D721Med (cell line): Measurements from ENCODE around the gene DMAC1.

Experiments
- DNase-seq: peaks from one replicate; pipeline ENCODE4 v3.0.0; 2011; ENCODE audit warnings: low spot score; ENCODE audit not compliant: insufficient read length
- FAIRE-seq: peaks from 2 replicates; lab custom pipeline; 2011; peaks lifted over from hg19 to GRCh38; lab: Jason Lieb, UNC
- CTCF ChIP-seq: IDR thresholded peaks from 2 replicates; pipeline ENCODE4 v1.5.1; 2012; ENCODE audit warnings: mild to moderate bottlenecking, control low read depth; ENCODE audit not compliant: insufficient read depth; ENCODE audit errors: missing control alignments

The DMAC1 gene

GRCh38 chr9:7785813-7786212, 13.8 kb downstream of the DMAC1 start:
- no peak for DNase-seq
- no peak for TF ChIP-seq CTCF
- no peak for FAIRE-seq

- FAIRE-seq (no peak), DNase-seq (no peak)
- TF ChIP-seq CTCF: no peak
Measured at GRCh38 chr9:7784472-7784871, 15.1 kb downstream of the DMAC1 start.

GRCh38 chr9:7783635-7784063, 15.9 kb downstream of the DMAC1 start:
- no peak for DNase-seq
- TF ChIP-seq CTCF: no peak
- no peak for FAIRE-seq

- no peak for FAIRE-seq
- TF ChIP-seq CTCF: no peak
- DNase-seq: no peak
Measured at GRCh38 chr9:7782400-7783120, 17.0 kb downstream of the DMAC1 start.

- no peak for TF ChIP-seq CTCF
- peak; percentile 90 for FAIRE-seq
- no peak for DNase-seq
Measured at GRCh38 chr9:7780261-7780988, 19.2 kb downstream of the DMAC1 start.

GRCh38 chr9:7778851-7779600, 20.6 kb downstream of the DMAC1 start:
- FAIRE-seq (no peak), DNase-seq (no peak)
- no peak for TF ChIP-seq CTCF
